Measurements from ENCODE around the gene AAK1. TPM values are rescaled to one million over a fixed set of nuclear protein-coding genes. Genes with fewer than 3 reads are reported as not detected.
A peak's percentile ranks its signal among the peaks of the same experiment; 100 is the strongest.

Gene AAK1
- total RNA-seq, 2 donors from 2014 or later: 44.6 to 60.0 TPM

DNA sequence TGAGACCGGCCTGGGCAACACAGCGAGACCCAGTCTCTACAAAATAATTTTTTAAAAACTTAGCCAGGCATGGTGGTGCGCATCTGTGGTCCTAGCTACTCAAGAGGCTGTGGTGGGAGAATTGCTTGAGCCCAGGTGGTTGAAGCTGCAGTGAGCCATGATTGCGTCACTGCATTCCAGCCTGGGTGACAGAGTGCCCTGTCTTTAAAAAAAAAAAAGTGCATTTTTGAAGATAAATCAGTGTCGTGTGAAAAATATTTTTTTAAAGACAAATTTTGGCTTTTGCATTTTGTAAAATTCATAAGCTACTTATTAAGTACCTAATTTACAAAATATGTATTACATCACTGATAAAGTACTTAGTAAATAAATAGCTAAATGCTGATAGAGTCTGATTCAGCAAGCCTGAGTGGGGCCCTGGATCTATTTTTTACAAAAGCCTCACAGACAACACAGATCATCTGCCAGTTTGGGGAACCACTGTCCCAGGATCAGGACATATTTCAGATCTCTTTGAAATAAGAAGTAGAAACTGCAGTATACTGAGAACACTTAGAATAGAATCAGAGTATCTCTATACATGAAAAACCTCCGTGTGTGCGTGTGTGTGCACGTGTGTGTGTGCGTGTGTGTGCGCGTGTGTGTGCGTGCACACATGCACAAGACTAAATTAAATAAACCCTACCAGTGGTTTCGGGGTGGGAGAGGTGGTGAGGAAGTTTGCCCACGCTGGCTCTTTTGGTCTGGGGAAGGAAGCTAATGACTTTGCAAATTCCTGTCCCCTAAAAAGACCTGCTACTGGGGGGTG, 61.6 kb downstream of the AAK1 start:
- ATAC-seq (peak; percentile 76), DNase-seq (peak; percentile 56 to 67 (median 62))
- peaks cover 46% of the 10 kb centered on the region for H3K4me1 ChIP-seq
- no peaks in the 10 kb centered on the region for H3K9me3 ChIP-seq
- intact Hi-C loops (cut with DNase I): no loop called here
- H3K27me3 ChIP-seq: no peaks in the 10 kb centered on the region
- H3K36me3 ChIP-seq (replicated peaks in 1 of 2; ENCODE audit: insufficient read depth in 1 of 2, low read depth in 2 of 2): no peaks in the 10 kb centered on the region
- peak overlapping the region; percentile 11 to 70 (median 67) for H3K27ac ChIP-seq
- no peak overlapping the region for H3K4me3 ChIP-seq
- WGBS, 2 donors: 50 to 56% methylated on average over 14 of the region's 14 CpGs
- TF ChIP-seq, protein P1, sequence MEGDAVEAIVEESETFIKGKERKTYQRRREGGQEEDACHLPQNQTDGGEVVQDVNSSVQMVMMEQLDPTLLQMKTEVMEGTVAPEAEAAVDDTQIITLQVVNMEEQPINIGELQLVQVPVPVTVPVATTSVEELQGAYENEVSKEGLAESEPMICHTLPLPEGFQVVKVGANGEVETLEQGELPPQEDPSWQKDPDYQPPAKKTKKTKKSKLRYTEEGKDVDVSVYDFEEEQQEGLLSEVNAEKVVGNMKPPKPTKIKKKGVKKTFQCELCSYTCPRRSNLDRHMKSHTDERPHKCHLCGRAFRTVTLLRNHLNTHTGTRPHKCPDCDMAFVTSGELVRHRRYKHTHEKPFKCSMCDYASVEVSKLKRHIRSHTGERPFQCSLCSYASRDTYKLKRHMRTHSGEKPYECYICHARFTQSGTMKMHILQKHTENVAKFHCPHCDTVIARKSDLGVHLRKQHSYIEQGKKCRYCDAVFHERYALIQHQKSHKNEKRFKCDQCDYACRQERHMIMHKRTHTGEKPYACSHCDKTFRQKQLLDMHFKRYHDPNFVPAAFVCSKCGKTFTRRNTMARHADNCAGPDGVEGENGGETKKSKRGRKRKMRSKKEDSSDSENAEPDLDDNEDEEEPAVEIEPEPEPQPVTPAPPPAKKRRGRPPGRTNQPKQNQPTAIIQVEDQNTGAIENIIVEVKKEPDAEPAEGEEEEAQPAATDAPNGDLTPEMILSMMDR (IDR thresholded peaks at IDR 0.05): no peak
- peak in 1 of 3 donors; percentile 18 for TF ChIP-seq POLR2A (IDR thresholded peaks at IDR 0.05)

DNA sequence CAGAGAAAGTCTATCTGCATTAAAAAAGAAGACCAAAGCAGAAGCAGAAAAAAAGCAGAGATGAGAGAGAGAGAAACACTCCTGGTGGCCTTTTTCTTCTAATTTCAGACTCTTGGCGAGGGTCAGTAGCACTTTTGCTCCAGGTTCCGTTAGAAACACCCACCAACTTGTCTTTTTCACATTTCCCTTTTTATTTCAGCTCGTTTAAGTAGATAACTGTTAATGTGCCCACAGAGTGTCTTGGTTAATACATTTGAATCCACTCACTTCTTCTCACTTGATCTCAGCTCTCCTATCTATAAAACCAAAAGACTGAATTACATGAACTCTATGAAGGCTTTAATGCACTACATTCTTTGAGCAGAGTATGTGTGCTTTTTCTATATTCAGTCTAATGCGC, 63.1 kb downstream of the AAK1 start:
- WGBS, 2 donors: 82 to 87% methylated on average over 4 of the region's 4 CpGs
- ATAC-seq (no peak), DNase-seq (no peak)
- TF ChIP-seq, protein P1 (IDR thresholded peaks at IDR 0.05): no peak
- TF ChIP-seq POLR2A (IDR thresholded peaks at IDR 0.05): no peak
- peaks cover 46% of the 10 kb centered on the region for H3K4me1 ChIP-seq
- H3K27ac ChIP-seq: no peak overlapping the region
- H3K4me3 ChIP-seq: no peak overlapping the region
- no peaks in the 10 kb centered on the region for H3K36me3 ChIP-seq (replicated peaks in 1 of 2; ENCODE audit: insufficient read depth in 1 of 2, low read depth in 2 of 2)
- intact Hi-C loops (cut with DNase I): no loop called here
- no peaks in the 10 kb centered on the region for H3K27me3 ChIP-seq
- no peaks in the 10 kb centered on the region for H3K9me3 ChIP-seq

DNA sequence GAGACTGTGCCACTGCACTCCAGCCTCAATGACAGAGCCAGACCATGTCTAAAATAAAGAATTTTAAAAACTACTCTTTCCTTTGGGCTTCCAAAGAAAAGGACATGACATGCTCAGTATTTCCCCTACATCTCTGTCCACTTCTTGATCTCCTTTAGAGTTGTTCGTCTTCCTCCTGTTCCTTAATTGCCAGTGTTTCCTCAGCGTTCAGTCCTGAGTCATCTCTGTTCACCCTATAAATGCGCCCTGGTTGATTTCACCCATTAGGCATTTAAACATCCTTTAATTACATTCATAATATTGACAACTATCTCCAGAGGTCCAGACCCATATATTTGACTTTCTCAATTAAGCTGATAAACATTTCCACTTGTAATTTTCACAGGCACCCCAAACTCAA, 64.0 kb downstream of the AAK1 start:
- Histone ChIP-seq H3K4me3 (no peak overlapping the region), H3K4me1 (peaks cover 46% of the 10 kb centered on the region), H3K27ac (no peak overlapping the region), H3K36me3 (replicated peaks in 1 of 2; ENCODE audit: insufficient read depth in 1 of 2, low read depth in 2 of 2) (no peaks in the 10 kb centered on the region), H3K9me3 (no peaks in the 10 kb centered on the region), H3K27me3 (no peaks in the 10 kb centered on the region)
- ATAC-seq (no peak), DNase-seq (no peak)
- intact Hi-C loops (cut with DNase I): no loop called here
- TF ChIP-seq, protein P1 (IDR thresholded peaks at IDR 0.05): no peak
- no peak for TF ChIP-seq POLR2A (IDR thresholded peaks at IDR 0.05)
- WGBS, 2 donors: 84 to 94% methylated on average over 3 of the region's 3 CpGs

DNA sequence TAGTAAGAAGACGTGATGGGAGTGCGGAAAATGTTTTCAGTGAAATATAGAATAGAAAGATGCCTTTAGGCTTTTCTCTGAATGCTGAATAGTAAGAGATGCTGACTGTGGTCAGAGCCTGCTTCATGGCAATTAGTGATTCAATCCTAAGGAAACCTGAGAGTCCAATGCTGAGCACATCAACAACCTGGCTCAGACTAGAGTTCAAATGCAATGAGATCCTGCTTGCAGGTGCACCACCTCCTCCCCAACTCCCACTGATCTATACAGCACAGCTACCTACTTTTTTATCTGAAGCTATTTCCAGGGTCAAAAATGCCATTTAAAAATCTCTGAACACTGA, 65.4 kb downstream of the AAK1 start:
- 87 to 98% methylated on average over 2 of the region's 2 CpGs for WGBS, 2 donors
- ATAC-seq: no peak
- intact Hi-C loops (cut with DNase I): no loop called here
- no peaks in the 10 kb centered on the region for H3K36me3 ChIP-seq (replicated peaks in 1 of 2; ENCODE audit: insufficient read depth in 1 of 2, low read depth in 2 of 2)
- no peak for DNase-seq
- no peak overlapping the region for H3K4me3 ChIP-seq
- H3K9me3 ChIP-seq: no peaks in the 10 kb centered on the region
- H3K27ac ChIP-seq: no peak overlapping the region
- no peaks in the 10 kb centered on the region for H3K27me3 ChIP-seq
- H3K4me1 ChIP-seq: peaks cover 36% of the 10 kb centered on the region
- no peak for TF ChIP-seq POLR2A (IDR thresholded peaks at IDR 0.05)
- TF ChIP-seq, protein P1 (IDR thresholded peaks at IDR 0.05): no peak

Data from body of pancreas (tissue), 4 donors.